SK-N-SH (cell line): ENCODE results near the gene EEF1B2.

Source experiments
- EZH2phosphoT487 ChIP-seq: fragments of 200-600 bp; sonication (generic); IDR thresholded peaks from 2 replicates; pipeline ENCODE4 v1.6.1; 2017; ENCODE audit warnings: low read depth, mixed run types, mild to moderate bottlenecking, antibody characterized with exemption, moderate library complexity, borderline replicate concordance
- MXI1 ChIP-seq: IDR thresholded peaks from 2 replicates; pipeline ENCODE4 v1.6.1; 2012; ENCODE audit warnings: mild to moderate bottlenecking, low read depth, low read length, improper control_type of control experiment
- NRF1 ChIP-seq: IDR thresholded peaks from 2 replicates; pipeline ENCODE4 v1.6.1; 2012; ENCODE audit warnings: low read depth, mild to moderate bottlenecking, low read length
- SMC3 ChIP-seq: IDR thresholded peaks from 2 replicates; pipeline ENCODE4 v1.6.1; 2012; ENCODE audit warnings: low read depth, low read length, improper control_type of control experiment
- TAF1 ChIP-seq: IDR thresholded peaks from 2 replicates; pipeline ENCODE4 v1.6.1; 2012; ENCODE audit warnings: low read depth, mild to moderate bottlenecking, low read length, moderate library complexity, borderline replicate concordance
- YY1 ChIP-seq: IDR thresholded peaks from 2 replicates; pipeline ENCODE4 v1.4.0; 2012; ENCODE audit warnings: low read depth, mild to moderate bottlenecking
- TF ChIP-seq, protein P1 (sequence below): fragments of 200-600 bp; sonication (generic); IDR thresholded peaks from 2 replicates; pipeline ENCODE4 v1.6.1; 2017; ENCODE audit warnings: antibody characterized with exemption, mild to moderate bottlenecking, moderate library complexity

DNA sequence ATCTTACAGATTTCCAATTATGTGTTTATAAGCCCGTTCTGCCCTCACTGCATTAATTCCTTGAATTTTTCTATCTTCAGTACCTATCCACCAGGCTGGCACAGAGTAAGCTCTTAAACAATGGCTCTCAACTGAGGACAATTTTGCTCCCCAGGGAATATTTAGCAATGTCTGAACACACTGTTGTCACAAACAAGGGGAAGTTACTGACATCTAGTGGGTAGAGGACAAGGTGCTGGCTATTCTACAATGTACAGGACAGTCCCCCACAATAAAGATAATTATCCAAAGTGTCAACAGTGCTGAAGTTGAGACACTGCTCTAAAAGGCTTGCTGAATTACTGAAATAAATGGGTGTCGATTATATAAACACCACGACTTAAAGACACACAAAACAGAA, 5.5 kb upstream of the EEF1B2 start:
- TF ChIP-seq YY1: no peak
- TF ChIP-seq SMC3: no peak
- TF ChIP-seq, protein P1, sequence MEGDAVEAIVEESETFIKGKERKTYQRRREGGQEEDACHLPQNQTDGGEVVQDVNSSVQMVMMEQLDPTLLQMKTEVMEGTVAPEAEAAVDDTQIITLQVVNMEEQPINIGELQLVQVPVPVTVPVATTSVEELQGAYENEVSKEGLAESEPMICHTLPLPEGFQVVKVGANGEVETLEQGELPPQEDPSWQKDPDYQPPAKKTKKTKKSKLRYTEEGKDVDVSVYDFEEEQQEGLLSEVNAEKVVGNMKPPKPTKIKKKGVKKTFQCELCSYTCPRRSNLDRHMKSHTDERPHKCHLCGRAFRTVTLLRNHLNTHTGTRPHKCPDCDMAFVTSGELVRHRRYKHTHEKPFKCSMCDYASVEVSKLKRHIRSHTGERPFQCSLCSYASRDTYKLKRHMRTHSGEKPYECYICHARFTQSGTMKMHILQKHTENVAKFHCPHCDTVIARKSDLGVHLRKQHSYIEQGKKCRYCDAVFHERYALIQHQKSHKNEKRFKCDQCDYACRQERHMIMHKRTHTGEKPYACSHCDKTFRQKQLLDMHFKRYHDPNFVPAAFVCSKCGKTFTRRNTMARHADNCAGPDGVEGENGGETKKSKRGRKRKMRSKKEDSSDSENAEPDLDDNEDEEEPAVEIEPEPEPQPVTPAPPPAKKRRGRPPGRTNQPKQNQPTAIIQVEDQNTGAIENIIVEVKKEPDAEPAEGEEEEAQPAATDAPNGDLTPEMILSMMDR: 0 out of 2 replicates have a peak, but pooled peaks have one; percentile 13
- TF ChIP-seq MXI1: no peak
- TF ChIP-seq NRF1: no peak
- no peak for TF ChIP-seq EZH2phosphoT487
- no peak for TF ChIP-seq TAF1
